Chondrocyte (in vitro differentiated cells): Measurements from ENCODE around the gene CLTCL1. TPM values are rescaled to one million over a fixed set of nuclear protein-coding genes. Genes with fewer than 3 reads are reported as not detected.
A peak's percentile ranks its signal among the peaks of the same experiment; 100 is the strongest.

ENCODE experiments used
- DNase-seq: peaks from one replicate; pipeline ENCODE4 v3.0.0; 2021; ENCODE audit warnings: mixed read lengths, low spot score
- H3K27ac Mint-ChIP-seq: one replicate; pipeline ENCODE4 v1.8.0; 2021; ENCODE audit warnings: mild to moderate bottlenecking, moderate library complexity, mixed read lengths; ENCODE audit not compliant: unreplicated experiment
- H3K27me3 Mint-ChIP-seq: 2 replicates; pipeline ENCODE4 v1.8.0; 2021; ENCODE audit warnings: low read depth, mixed read lengths
- H3K36me3 Mint-ChIP-seq: 2 replicates; pipeline ENCODE4 v1.8.0; 2021; ENCODE audit warnings: low read depth, mixed read lengths
- H3K4me1 Mint-ChIP-seq: 2 replicates; pipeline ENCODE4 v1.8.0; 2021; ENCODE audit warnings: low read depth, mild to moderate bottlenecking, mixed read lengths
- H3K4me3 Mint-ChIP-seq: one replicate; pipeline ENCODE4 v1.8.0; 2021; ENCODE audit warnings: mild to moderate bottlenecking, moderate library complexity, mixed read lengths; ENCODE audit not compliant: unreplicated experiment
- H3K9me3 Mint-ChIP-seq: 2 replicates; pipeline ENCODE4 v1.8.0; 2021; ENCODE audit warnings: low read depth, mixed read lengths
- total RNA-seq: library from RNA; stranded (reverse); gene quantifications from 3 replicates; pipeline ENCODE4 v1.2.1, GENCODE V29; 2021
- TF ChIP-seq, protein P1 (sequence below): fragments of 200-600 bp; sonication (generic); IDR thresholded peaks from 2 replicates; pipeline ENCODE4 v1.5.0; 2021; ENCODE audit warnings: antibody characterized with exemption, mild to moderate bottlenecking, moderate library complexity

Gene CLTCL1
- total RNA-seq, 1 donor from 2014 or later, result 24.2 TPM

DNA sequence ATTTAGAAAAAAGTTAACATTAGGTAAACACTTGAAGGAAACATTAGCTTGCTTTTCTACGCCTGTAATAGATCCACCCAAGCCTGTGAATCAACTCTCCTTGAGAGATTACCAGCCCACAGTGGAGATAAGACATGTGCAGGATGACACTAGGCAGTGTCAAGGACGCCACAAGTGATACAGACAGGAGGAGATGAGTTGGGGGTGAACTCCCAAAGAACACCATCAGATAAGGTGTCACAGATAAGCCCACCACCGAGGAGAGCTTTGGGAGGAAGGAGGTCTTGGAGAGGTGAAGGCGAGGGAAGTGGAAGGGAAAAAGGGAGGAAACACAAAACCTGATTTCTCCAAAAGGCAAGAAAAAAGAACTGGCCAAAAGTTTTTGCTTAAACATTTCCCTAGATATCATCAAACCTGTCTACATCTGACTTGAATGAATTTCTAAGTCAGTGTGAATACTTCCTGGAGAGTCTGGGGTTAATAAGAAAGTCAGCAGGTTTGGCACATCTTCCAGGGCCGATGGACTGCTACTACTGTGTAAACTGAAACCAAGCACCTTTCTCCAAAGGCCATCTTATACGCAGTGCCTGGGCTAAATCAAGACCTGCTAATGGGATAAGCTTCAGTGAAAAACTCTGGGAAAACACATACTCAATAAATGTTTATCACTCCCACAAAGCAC, 15.5 kb downstream of the CLTCL1 start:
- Mint-ChIP-seq H3K4me1 (peaks cover 36% of the 10 kb centered on the region), H3K27ac (peak overlapping the region; percentile 81), H3K36me3 (peaks cover 10% of the 10 kb centered on the region), H3K4me3 (no peak overlapping the region), H3K9me3 (no peaks in the 10 kb centered on the region), H3K27me3 (no peaks in the 10 kb centered on the region)
- DNase-seq, result no peak
- TF ChIP-seq, protein P1, sequence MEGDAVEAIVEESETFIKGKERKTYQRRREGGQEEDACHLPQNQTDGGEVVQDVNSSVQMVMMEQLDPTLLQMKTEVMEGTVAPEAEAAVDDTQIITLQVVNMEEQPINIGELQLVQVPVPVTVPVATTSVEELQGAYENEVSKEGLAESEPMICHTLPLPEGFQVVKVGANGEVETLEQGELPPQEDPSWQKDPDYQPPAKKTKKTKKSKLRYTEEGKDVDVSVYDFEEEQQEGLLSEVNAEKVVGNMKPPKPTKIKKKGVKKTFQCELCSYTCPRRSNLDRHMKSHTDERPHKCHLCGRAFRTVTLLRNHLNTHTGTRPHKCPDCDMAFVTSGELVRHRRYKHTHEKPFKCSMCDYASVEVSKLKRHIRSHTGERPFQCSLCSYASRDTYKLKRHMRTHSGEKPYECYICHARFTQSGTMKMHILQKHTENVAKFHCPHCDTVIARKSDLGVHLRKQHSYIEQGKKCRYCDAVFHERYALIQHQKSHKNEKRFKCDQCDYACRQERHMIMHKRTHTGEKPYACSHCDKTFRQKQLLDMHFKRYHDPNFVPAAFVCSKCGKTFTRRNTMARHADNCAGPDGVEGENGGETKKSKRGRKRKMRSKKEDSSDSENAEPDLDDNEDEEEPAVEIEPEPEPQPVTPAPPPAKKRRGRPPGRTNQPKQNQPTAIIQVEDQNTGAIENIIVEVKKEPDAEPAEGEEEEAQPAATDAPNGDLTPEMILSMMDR, result no peak

DNA sequence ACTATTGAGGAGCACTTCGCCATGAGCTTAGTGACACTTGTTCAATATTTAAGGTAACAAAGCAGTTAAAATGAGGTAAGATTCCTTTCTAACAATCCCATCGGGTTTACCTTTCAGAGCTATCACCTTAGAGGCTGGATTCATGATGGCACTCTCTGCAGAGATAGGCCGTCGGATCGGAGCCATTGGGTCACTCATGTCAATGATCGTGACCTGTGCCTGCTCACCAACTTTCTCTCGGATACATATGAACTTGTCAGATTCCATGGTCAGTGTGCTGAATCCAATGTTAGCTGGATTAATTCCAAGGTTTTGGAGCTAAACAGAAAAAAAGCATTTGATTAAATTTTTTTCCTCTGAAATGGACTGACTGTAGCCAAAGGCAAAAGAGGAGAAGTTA, 16.0 kb downstream of the CLTCL1 start:
- peak overlapping the region; percentile 81 for H3K27ac Mint-ChIP-seq
- no peaks in the 10 kb centered on the region for H3K9me3 Mint-ChIP-seq
- H3K27me3 Mint-ChIP-seq, result no peaks in the 10 kb centered on the region
- DNase-seq, result no peak
- no peak overlapping the region for H3K4me3 Mint-ChIP-seq
- H3K36me3 Mint-ChIP-seq, result peaks cover 8% of the 10 kb centered on the region
- peaks cover 36% of the 10 kb centered on the region for H3K4me1 Mint-ChIP-seq
- TF ChIP-seq, protein P1, result no peak

DNA sequence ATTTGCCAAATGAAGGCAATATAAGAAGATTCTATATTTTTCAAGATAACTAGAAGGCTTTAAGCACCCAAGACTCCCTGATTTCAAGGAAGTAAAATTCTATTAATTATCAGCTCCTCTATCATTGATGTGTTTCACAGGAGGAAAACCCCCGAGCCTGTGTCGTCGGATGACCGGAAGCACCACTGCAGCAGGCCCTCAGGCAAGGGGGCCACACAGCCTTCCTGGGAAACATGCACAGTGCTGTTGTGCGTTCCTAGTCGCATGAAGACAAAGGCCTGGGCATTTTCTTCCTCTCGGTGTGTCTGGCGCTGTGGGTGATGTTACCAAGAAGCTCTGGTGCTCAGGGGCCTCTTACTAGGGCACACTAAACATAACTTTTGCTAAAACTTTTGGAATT, 16.4 kb downstream of the CLTCL1 start:
- Mint-ChIP-seq H3K27ac (no peak overlapping the region), H3K9me3 (no peaks in the 10 kb centered on the region), H3K36me3 (peaks cover 9% of the 10 kb centered on the region), H3K27me3 (no peaks in the 10 kb centered on the region), H3K4me3 (no peak overlapping the region), H3K4me1 (peaks cover 36% of the 10 kb centered on the region)
- DNase-seq, result no peak
- TF ChIP-seq, protein P1, result no peak

DNA sequence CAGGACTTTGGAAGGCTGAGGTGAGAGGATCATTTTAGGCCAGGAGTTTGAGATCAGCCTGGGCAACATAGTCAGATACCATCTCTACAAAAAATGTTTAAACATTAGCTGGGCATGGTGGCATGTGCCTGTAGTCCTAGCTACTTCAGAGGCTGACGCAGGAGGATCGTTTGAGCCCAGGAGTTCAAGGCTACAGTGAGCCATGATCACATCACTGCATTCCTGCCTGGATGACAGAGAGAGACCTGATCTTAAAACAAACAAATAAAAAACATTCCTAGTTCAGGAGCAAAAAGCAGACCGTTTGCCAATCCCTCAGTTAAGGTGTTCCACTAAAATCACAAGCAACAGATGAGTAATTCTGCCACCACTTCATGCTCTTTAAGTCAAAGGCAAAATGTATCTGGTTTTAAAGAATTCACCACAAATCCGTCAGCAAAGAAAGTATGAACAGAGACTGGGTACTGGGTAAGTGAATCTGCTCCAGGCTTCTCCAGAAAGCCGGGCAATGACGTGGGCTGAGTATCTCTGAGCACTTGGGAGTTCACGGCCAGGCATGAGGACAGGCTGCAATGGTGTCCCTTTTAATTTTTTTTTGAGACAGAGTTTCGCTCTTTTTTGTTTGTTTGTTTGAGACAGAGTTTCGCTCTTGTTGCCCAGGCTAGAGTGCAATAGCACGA, 19.5 kb downstream of the CLTCL1 start:
- Mint-ChIP-seq H3K36me3 (peaks cover 20% of the 10 kb centered on the region), H3K9me3 (peaks cover 4% of the 10 kb centered on the region)

DNA sequence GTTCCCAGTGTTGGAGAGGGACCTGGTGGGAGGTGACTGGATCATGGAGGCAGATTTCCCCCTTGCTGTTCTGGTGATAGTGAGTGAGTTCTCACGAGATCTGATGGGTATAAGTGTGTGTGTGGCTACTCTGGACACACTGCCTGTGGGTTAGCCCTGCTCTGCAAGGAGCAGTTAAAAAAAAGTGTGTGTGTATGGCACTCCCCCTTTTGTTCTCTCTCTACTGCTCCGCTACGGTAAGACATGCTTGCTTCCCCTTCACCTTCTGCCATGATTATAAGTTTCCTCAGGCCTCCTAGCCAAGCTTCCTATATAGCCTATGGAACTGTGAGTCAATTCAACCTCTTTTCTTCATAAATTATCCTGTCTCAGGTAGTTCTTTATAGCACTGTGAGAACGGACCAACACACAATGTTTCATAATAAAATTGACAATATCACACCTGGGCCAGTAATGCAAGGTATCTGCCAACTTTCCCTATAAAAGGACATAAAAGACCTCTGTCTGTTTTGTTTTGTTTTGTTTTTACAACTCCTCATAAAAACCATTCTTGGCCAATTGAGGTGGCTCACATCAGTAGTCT, 20.2 kb downstream of the CLTCL1 start:
- TF ChIP-seq, protein P1, result no peak
- no peaks in the 10 kb centered on the region for H3K27me3 Mint-ChIP-seq
- no peak for DNase-seq
- H3K9me3 Mint-ChIP-seq, result peaks cover 9% of the 10 kb centered on the region
- H3K4me3 Mint-ChIP-seq, result no peak overlapping the region
- H3K4me1 Mint-ChIP-seq, result peaks cover 33% of the 10 kb centered on the region
- peak overlapping the region; percentile 57 for H3K27ac Mint-ChIP-seq
- H3K36me3 Mint-ChIP-seq, result peaks cover 25% of the 10 kb centered on the region

More for the DNA sequence above, 19.5 kb downstream of the CLTCL1 start:
- TF ChIP-seq, protein P1, result no peak
- DNase-seq, result no peak
- peaks cover 36% of the 10 kb centered on the region for H3K4me1 Mint-ChIP-seq
- peak overlapping the region; percentile 57 for H3K27ac Mint-ChIP-seq
- H3K27me3 Mint-ChIP-seq, result no peaks in the 10 kb centered on the region
- H3K4me3 Mint-ChIP-seq, result no peak overlapping the region
